ENCODE measurements around the gene TMPRSS9. TPM values are rescaled to one million over a fixed set of nuclear protein-coding genes. Genes with fewer than 3 reads are reported as not detected.

TMPRSS9 gene
- total and polyA plus RNA-seq, 2 of the 13 experiments (the other 11 are each of a cell fraction or from before 2014, with no cell fraction given) = 2.5 to 5.2 TPM

DNA sequence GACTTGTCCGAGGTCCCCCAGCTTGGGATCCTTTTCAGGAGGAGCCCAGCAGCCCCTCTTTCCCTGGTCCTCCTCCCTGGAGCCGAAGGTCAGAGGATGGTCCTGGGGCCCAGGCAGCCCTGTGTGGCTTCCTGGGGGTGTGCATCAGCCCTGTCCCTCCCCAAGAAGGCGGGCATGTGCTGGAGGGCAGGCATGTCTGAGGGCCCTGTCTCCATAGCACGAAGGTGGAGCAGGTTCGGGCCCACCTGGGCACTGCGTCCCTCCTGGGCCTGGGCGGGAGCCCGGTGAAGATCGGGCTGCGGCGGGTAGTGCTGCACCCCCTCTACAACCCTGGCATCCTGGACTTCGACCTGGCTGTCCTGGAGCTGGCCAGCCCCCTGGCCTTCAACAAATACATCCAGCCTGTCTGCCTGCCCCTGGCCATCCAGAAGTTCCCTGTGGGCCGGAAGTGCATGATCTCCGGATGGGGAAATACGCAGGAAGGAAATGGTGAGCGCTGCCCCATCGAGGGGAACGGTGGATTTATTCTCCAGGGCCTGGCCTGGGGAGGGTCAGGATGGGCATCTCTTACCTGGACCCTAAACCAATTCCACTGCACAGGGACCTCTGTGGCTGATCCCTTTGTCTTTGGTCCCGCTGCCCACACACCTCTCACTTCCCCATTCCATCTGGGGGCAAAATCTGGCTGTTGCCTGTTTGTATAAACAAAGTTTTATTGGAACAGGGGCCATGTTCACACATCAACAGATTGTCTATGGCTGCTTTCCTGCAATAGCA is 56.4 kb downstream of the TMPRSS9 start (continued):
- peak; percentile 85 for TF ChIP-seq ZNF501 (CRISPR knock-in tag; IDR thresholded peaks at IDR 0.05)
- no peak for TF ChIP-seq SYNCRIP (IDR thresholded peaks at IDR 0.05; ENCODE audit: insufficient read depth, low read depth, low read length)
- peak; percentile 68 to 81 for TF ChIP-seq POLR2A (IDR thresholded peaks at IDR 0.05; ENCODE audit: insufficient read depth in 1 of 2, low read depth in 2 of 2, low read length in 2 of 2)
- no peak for TF ChIP-seq ADNP (CRISPR knock-in tag; IDR thresholded peaks at IDR 0.05)
- no peak for TF ChIP-seq SMAD9 (CRISPR knock-in tag; IDR thresholded peaks at IDR 0.05)
- TF ChIP-seq ZNF33A (CRISPR knock-in tag; IDR thresholded peaks at IDR 0.05; ENCODE audit: borderline replicate concordance) = no peak
- no peak for TF ChIP-seq ZNF337 (CRISPR knock-in tag; IDR thresholded peaks at IDR 0.05; ENCODE audit: borderline replicate concordance, low read depth)
- TF ChIP-seq ZNF776 (CRISPR knock-in tag; IDR thresholded peaks at IDR 0.05) = no peak
- no peak for TF ChIP-seq ZNF841 (CRISPR knock-in tag; IDR thresholded peaks at IDR 0.05; ENCODE audit: borderline replicate concordance)
- no peak for TF ChIP-seq PRDM15 (CRISPR knock-in tag; IDR thresholded peaks at IDR 0.05)
- no peak; the same call in 1 of the 2 replicates for TF ChIP-seq PPARG (CRISPR knock-in tag; conservative IDR thresholded peaks at IDR 0.05)
- peak; percentile 93 for TF ChIP-seq ELF1 (CRISPR knock-in tag; IDR thresholded peaks at IDR 0.05)
- no peak for TF ChIP-seq ZNF354B (CRISPR knock-in tag; IDR thresholded peaks at IDR 0.05)
- no peak for TF ChIP-seq ZBTB34 (CRISPR knock-in tag; IDR thresholded peaks at IDR 0.05)
- TF ChIP-seq ZNF362 (CRISPR knock-in tag; IDR thresholded peaks at IDR 0.05; ENCODE audit: borderline replicate concordance) = no peak
- TF ChIP-seq, protein P1, sequence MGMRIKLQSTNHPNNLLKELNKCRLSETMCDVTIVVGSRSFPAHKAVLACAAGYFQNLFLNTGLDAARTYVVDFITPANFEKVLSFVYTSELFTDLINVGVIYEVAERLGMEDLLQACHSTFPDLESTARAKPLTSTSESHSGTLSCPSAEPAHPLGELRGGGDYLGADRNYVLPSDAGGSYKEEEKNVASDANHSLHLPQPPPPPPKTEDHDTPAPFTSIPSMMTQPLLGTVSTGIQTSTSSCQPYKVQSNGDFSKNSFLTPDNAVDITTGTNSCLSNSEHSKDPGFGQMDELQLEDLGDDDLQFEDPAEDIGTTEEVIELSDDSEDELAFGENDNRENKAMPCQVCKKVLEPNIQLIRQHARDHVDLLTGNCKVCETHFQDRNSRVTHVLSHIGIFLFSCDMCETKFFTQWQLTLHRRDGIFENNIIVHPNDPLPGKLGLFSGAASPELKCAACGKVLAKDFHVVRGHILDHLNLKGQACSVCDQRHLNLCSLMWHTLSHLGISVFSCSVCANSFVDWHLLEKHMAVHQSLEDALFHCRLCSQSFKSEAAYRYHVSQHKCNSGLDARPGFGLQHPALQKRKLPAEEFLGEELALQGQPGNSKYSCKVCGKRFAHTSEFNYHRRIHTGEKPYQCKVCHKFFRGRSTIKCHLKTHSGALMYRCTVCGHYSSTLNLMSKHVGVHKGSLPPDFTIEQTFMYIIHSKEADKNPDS (CRISPR knock-in tag; IDR thresholded peaks at IDR 0.05) = no peak
- peak; percentile 38; the same call in 1 of the 2 replicates for TF ChIP-seq WIZ (CRISPR knock-in tag; IDR thresholded peaks at IDR 0.05)
- TF ChIP-seq SNRNP70 (IDR thresholded peaks at IDR 0.05; ENCODE audit: low read depth, low read length) = no peak
- peak; percentile 44; the same call in 1 of the 2 replicates for TF ChIP-seq ZNF232 (CRISPR knock-in tag; IDR thresholded peaks at IDR 0.05; ENCODE audit: borderline replicate concordance)
